ENCODE measurements around the gene LRRC10B.
"Not testable (repeated sequence)": the region's sequence is repeated elsewhere in the genome, so short reads cannot be mapped to it uniquely, and the experiment has no call there.

Gene LRRC10B

DNA sequence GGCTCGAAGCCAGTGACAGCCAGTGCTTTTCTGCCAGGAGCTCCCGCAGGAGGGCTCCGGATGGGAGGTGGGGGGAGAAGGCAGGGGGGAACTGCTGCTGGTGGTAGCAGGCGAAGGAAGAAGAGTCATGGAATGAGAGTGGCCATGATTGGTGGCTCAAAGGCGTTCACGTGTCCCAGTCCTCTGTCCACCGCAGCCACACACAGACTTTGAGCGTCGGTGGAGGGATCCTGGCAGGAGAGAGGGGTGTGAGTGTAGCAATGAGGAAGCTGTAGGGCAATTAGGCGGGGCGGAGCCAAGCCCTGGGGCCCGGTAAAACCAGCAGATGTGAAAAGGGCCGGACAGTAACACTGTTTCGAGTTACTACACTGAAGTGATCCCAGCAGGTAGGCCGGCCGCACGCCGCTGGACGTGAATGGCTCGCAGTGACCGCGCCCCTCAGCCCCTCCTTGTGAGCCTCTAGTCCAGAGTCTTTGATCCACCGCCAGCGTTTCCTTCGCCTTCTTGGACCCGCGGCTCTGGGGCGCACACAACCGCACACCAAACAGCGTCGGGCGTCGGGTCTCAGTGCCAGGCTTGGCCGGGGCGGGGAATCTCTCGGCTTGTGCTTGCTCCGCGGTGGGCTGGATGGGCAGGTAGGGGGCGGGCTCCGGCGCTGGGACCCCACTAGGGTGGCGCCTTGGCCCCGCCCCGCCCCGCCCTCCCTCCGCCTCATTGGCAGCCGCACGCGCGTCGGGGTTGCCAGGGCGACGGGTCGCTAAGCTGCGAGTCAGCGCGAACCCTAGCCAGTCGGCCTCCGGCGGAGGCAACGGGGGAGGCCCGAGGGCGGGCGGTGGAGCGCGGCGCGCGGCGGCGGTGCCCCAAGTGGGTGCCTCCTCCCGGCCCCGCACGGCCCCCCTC lies at the start of gene LRRC10B:
TSS of gene LRRC10B (plus strand) at position 788 of the 900 bp plus-strand sequence. CDS start 250 bp downstream, outside the sequence.
- no peak for DNase-seq (ENCODE audit: low read depth in 2 of 2, low spot score in 1 of 2)

DNA sequence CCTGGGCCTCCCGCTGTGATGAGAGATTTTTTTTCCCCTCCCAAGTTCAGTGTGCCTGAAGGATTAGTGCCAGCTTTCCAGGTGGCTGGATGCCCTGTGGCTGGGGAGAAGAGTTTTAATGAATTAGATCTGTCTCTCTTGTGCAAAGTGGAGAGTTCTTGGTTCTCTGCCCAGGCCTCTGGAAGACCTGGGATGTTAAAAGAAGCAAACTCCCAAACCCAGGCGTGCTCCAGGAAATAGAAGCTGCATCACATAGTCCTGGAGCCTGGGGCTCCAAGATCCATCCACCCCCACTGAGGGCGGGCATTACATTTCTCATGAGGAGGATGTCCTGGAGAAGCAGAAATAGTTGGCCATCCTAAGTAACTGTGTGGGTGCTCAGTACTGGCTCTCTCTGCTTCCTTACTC lies 48.1 kb upstream of the LRRC10B start:
- DNase-seq (ENCODE audit: low read depth in 2 of 2, low spot score in 1 of 2): no peak

DNA sequence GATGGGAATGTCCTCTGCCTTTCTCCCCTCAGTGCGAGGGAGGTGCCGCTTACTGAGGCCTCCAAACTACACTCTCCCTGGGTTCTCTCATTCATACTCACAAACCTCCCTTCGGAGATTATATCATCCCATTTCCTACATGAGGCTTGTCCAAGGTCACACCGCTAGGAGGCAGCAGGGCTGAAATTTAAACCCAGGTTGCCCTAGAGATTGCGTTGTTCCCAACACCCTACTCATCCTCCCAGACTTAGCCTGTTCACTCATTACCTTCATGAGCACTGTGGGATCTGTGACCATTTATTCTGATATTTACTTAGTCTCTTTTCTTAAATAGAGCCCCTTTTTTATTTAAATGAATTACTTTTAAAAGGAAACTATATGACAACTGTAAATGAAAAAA lies 47.6 kb upstream of the LRRC10B start:
- no peak for DNase-seq (ENCODE audit: low read depth in 2 of 2, low spot score in 1 of 2)

DNA sequence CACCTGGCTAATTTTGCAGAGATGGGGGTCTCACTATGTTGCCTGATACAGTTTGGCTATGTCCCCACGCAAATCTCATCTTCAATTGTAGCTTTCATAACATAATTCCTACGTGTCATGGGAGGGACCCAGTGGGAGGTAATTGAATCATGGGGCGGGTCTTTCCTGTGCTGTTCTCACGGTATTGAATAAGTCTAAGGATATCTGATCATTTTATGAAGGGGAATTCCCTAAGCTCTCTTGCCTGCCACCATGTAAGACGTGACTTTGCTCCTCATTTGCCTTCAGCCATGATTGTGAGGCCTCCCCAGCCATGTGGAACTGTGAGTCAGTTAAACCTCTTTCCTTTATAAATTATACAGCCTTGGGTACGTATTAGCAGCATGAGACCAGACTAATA lies 40.9 kb upstream of the LRRC10B start:
- DNase-seq (ENCODE audit: low read depth in 2 of 2, low spot score in 1 of 2): not testable (repeated sequence)

DNA sequence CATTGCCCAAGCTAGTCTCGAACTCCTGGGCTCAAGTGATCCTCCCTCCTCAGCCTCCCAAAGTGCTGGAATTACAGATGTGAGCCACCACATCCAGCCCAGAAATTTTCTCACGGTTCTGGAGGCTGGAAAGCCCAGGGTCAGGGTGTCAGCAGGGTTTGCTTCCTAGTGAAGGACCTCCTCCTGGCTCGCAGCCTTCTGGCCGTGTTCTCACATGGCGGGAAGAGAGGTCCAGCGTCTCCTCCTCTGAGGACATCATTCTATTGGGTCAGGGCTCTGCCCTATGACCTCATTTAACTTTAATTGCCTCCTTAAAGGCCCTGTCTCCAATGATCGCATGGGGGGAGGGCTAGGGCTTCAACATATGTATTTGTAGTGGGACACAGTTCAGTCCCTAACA lies 40.5 kb upstream of the LRRC10B start:
- DNase-seq (ENCODE audit: low read depth in 2 of 2, low spot score in 1 of 2): no peak

DNA sequence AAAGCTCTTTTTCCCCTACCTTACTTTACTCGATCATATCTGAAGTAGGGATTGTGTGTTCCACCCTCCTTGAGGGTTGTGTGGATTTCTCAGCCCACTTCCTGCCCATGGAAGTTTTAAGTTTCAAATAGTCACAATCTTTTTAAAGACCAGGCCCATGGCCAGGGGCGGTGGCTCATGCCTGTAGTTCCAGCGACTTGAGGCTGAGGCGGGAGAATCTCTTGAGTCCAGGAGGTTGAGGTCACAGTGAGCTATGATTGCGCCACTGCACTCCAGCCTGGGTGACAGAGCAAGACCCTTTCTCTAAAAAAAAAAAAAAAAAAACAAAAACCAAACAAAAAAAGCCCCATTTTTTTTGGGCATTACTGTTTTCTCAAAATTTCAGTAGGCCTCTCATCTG lies 36.3 kb upstream of the LRRC10B start:
- DNase-seq (ENCODE audit: low read depth in 2 of 2, low spot score in 1 of 2): no peak

DNA sequence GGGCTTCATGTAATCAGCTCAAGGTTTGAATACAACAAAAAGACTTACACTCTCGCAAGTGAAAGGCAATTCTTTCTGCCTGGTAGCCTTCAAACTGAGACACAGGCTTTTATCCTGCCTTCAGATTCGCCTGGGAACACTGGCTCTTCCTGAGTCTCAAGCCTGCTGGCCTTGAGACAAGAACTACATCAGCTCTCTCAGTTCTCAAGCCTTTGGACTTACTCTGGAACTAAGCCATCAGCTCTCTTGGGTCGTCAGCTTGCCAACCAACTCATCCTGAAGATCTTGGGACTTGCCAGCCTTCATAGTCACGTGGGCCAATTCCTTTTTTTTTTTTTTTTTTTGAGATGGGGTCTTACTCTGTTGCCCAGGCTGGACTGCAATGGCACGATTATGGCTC lies 35.7 kb upstream of the LRRC10B start:
- no peak for DNase-seq (ENCODE audit: low read depth in 2 of 2, low spot score in 1 of 2)

DNA sequence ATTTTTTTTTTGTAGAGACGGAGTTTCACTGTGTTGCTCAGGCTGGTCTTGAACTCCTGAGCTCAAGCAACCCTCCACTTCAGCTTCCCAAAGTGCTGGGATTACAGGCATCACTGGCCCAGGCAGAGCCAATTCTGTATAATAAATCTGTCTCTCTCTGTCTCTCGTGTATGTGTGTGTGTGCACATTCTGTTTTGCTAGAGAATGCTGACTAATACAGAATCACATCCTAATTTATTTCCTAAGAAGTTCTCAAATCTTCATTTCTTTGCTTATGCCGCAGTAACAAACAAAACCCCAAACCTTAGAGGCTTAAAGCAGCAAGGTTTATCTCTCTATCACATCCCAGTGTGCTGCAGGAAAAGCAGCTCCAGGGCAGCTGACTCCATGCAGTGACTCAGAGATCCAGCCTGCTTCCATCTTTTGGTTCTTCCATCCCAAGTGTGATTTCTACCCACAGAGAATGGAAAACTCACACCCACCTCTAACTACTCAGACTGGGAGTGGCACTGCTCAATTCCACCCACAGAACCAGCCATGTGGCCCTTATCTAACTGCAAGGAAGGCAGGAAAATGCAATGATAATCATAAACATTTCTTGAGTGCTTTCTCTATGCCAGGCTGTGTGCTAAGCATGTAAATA lies 35.1 kb upstream of the LRRC10B start:
- no peak for DNase-seq (ENCODE audit: low read depth in 2 of 2, low spot score in 1 of 2)

DNA sequence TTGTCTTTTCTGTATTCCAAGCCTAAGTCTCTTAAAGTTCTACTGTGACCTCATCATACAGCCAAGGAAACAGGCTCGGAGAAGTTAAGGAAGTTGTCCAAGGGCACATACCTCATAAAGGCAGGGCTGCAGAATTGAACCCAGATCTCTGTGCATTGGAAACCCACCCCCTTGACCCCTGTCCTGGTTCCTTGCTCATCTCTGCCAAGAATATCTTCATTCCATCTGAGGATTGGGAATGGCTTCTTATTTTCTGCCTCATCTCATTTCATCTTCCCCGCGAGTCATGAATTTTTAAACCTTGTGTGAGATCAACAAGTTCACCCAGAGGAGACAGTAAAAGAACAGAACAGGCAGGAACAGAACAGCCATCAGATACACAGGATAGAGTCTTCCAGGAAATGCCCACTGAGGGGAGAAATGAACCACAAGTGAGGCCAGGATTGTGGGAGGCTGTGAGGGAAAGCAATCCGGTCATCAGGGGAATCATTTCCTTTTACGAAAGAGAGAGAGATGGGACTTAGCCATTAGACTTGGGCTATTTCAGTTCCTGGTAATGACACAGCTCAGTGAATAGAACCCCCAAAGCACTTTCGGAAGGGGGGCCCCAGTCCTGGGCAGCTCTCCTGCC lies 34.4 kb upstream of the LRRC10B start:
- DNase-seq (ENCODE audit: low read depth in 2 of 2, low spot score in 1 of 2): no peak

DNA sequence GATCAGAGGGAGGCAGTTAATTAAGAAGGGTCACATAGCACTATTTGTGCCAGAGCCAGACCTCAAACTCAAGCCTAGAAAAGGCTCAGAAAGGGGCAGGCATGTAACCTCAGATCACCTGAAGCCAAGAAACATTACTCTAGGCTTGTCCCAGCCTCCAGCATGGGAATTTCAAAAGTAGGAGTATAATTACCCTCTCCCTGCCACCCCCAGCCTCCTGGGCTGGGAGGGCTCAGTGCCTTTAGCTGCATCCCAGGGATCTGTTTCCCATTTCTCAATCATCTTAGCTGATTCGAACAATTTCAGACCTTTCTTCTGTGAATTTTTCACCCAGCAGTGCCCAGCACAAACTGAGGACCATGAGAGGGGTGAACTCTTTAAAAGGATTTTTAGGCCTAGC lies 33.1 kb upstream of the LRRC10B start:
- DNase-seq (ENCODE audit: low read depth in 2 of 2, low spot score in 1 of 2): no peak

DNA sequence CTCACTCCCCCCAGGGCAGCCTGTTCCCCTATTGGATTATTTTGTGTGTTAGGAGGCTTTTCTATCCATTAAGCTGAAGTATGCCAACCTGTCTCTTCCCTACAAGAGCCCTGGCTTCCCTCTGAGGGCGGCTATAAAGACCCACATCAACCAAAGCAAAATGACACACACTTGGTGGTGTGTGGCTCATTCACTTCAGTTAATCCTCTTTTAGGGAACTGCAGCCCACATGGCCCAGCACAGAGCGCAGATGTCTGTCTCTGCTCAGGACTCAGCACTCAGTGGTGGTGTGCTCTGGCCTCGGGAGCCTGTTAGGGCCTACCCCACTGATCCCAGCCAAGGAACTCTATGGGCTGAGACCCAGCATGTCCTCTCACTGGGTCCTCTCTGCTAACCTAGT lies 32.2 kb upstream of the LRRC10B start:
- no peak for DNase-seq (ENCODE audit: low read depth in 2 of 2, low spot score in 1 of 2)

DNA sequence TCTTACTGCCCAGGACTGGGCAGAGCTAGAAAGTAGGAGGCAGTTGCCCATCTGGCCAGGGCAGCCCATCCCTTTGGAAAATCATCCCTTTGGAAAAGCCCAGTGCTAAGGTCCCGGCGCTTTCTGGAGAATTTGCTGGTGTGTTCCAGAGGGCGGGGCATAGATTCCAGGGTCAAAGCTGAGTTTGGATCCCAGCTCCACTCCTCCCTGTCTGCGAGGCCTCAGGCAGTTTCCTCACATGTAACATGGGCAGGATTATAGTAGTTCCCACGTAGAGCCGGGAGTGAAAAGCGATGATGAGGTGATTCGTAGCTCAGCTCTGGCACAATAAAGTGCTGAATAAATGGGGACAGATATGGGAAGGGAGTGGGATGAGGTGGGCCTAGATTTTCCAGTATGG lies 31.4 kb upstream of the LRRC10B start:
- DNase-seq (ENCODE audit: low read depth in 2 of 2, low spot score in 1 of 2): no peak

DNA sequence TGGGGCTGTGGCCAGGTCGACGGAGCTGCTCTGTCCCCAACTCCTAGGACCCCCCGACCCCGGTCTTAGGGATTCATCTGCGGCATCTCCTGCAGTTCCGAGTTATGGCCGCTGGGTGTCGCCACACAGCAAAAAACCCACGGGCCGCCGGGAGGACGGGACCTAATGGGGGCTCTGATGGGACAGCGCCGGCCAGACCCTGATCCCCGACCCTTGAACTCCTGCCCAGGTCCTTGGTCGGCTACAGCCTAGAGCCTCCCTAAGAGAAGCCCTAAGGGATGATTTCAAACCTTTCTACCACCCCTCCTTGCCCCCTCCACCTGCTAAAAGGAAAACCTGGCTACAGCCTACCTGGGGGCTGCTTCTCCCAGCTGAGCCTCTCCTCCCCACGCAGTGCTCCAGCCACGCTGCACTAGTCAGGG lies 30.8 kb upstream of the LRRC10B start:
- peak; percentile 33 to 38 for DNase-seq (ENCODE audit: low read depth in 2 of 2, low spot score in 1 of 2)

DNA sequence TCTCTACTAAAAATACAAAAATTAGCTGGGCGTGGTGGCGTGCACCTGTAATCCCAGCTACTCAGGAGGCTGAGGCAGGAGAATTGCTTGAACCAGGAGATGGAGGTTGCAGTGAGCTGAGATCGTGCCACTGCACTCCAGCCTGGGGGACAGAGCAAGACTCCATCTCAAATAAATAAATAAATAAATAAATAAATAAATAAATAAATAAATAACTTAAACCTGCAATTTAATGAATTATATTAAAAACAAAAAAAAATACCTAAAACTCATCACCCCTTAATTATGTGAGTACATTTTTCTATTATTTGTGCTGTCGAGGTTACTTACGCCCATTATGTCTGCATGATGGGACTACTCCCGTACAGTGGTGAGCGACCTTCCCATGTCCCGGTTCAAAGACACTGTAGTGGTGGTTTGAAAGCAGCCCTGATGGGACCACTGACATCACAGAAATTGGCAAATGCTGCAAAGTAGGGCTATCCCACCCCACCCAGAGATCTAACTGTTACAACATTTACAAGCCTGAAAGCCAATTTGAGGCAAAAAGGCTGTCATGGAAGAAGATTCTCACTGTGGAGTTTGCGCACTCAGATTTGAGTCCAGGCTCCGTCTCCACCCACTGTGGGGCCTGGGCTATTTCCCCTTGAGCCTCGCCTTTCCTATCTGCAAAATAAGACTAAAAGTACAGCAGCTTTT lies 29.0 kb upstream of the LRRC10B start:
- not testable (repeated sequence) for DNase-seq (ENCODE audit: low read depth in 2 of 2, low spot score in 1 of 2)

DNA sequence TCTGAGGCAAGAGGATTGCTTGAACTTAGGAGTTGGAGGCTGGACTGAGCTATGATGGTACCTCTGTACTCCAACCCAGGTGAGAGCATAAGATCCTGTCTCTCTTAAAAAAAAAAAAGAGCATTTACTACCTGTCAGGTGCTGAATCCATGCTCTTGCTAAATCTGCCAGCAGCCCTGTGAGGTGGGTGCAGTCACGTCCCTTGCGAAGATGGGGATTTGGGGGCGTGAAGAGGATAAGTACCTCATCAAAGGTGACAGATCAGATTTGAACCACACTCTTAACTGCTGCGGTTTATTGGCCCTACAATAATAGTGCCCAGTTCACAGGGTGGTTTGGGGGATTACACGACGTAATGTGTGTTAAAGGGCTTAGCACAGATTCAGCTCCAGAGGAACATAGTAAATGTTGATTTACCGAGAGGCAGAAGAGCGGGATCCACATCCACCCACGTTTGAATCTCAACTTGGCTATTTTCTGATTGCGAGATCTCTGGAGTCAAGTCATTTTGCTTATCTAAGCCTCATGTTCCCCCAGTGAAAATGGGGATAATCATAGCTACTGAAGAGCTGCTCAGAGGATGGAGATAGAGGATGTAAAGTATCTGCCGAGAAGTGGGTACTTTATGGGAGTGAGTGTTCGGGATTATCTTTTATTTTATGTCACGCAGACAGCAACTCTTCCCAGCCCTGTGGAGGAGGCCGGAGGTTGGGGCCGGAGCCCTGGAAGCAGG lies 28.1 kb upstream of the LRRC10B start:
- DNase-seq (ENCODE audit: low read depth in 2 of 2, low spot score in 1 of 2): no peak

DNA sequence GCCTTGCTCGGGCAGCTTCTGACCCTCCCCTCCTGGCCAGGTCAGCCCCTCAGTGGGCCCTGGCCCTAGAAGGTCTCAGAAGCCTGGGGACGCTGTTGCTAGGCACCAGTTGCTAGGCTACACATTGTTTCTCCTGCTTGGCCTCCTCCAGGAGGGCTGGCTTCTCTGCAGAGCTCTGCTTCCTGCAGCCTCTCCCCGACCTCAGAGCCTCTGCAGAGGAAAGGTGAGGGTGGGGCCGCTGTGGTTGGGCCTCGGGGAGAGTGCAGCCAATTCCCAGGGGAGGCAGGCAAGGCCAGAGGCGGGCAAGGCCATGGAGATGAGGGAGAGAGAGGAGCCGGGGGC lies 27.6 kb upstream of the LRRC10B start:
- DNase-seq (ENCODE audit: low read depth in 2 of 2, low spot score in 1 of 2): no peak

DNA sequence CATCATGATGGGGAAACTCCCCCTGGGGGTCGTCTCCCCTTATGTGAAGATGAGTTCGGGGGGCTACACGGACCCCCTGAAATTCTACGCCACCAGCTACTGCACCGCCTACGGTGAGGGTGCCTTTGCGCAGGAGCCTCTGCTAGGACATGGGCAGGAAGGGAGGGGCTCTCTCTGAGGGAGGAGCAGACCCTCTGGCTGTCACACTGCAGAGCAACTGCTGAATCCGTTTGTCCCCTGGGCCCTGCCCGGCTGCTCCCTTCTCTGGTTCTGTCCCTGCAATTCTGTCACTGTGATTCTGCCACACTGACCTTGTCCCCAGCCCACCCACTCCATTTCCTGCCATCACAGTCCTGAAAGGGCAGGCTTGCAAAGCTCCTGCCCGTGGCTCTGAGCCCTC lies 26.7 kb upstream of the LRRC10B start:
- no peak for DNase-seq (ENCODE audit: low read depth in 2 of 2, low spot score in 1 of 2)

DNA sequence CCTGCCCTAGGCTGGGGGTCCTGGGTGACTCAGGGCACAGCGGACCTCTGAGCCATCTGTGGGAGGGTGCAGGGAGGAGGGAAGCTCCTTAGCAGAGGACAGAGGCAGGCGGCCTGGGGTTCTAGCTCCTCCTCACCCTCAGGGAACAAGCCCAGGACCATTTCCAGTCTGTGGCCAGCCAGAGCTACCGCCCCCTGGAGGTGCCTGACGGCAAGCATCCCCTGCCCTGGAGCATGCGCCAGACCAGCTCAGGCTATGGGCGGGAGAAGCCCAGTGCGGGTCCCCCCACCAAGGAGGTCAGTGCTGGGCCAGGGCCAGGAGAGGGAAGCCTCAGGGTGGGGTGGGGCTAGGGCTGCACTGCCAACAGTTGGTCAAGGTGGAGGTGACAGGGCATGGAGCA lies 26.0 kb upstream of the LRRC10B start:
- DNase-seq (ENCODE audit: low read depth in 2 of 2, low spot score in 1 of 2): no peak

DNA sequence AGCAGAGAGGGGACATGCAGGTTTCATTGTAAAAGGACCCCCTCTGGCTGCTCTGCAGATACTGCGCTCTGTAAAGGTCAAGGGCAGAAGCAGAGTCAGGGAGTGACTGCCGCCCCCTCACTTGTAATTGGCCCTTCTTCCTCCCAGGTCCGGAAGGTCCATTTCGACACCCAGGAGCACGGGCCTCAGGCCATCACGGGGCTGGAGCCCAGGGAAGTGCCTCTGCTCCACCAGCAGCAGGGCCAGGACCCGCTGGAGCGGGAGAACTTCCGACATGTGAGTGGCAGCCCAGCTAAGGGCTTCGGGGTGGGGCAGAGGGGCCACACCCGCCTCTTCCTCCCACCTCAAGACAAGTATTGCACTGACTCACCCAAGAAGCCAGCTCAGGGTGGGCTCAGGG lies 24.0 kb upstream of the LRRC10B start:
- no peak for DNase-seq (ENCODE audit: low read depth in 2 of 2, low spot score in 1 of 2)

DNA sequence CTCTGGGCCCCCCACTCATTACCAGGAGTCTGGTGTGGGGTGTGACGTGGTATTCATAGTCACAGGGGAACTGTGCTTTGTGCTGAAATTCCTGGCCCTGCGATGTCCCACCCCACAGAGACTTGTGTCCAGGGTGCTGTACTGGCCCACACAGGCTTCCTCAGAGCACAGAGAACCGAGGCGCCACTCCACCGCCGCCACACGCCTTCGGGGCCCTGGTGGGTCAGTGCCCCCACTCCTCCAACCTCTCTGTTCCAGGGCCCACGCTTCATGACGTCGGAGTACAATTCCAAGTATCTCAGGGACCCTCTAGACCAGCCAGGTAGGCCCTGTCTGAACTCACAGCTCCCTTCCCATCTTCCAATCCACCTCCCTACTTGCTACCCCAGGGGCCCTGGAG lies 23.5 kb upstream of the LRRC10B start:
- DNase-seq (ENCODE audit: low read depth in 2 of 2, low spot score in 1 of 2): no peak

DNA sequence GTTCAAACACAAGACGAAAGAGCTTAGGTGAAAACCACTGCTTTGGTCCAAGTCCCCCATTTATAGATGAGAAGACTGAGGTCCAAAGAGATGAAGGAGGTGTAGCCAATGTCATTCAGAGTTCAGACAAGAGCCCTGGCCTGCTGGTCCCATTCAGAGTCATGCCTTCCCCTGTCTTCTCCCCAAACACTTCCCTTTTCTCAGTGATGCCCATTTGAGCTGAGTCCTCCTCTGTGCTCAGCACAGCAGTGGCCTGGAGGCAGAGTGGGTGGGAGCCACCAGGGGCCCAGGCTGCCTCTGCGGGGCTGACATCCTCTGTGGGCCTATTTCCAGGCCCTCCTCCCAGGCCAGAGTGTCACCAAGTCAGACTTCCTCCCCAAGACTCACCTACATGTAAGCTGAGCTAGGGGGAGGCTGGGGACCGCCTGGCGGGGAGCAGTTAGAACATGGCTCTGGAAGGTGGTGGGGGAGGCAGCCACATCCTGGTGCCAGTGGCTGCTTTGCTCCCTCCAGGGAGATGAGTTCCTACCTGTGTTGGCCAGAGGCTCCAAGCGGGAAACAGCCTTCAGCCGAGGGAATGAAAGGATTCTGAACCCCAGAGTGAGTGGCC lies 22.4 kb upstream of the LRRC10B start:
- DNase-seq (ENCODE audit: low read depth in 2 of 2, low spot score in 1 of 2): no peak

Measured in stimulated activated CD8-positive, alpha-beta memory T cell treated with anti-CD3 and anti-CD28 coated beads, Interleukin-4, amount 100 ng/mL, for 1 hour (primary cell).